Spleen (tissue), 7 donors: Measurements from ENCODE around the gene NLRP3.

Experiments used
- CTCF ChIP-seq, 11 experiments: fragments of 200-600 bp in 7 of 11; fragments of 450-650 bp in 4 of 11; sonication (generic) in 4 of 11; IDR thresholded peaks in 8 of 11; conservative IDR thresholded peaks in 3 of 11; 1 replicate in 7 of 11; 2 replicates in 4 of 11; pipeline versions ENCODE4 v1.4.0 to v1.8.0; 2016 to 2021; ENCODE audit warnings: antibody characterized with exemption in 11 of 11, inconsistent platforms in 4 of 11, mild to moderate bottlenecking in 1 of 11
- POLR2A ChIP-seq, 3 donors: fragments of 450-650 bp; IDR thresholded peaks; one replicate each; pipeline ENCODE4 v1.5.1; 2017; ENCODE audit warnings: antibody characterized with exemption in 3 of 3, mild to moderate bottlenecking in 1 of 3
- donor health status: DM: no; HTN: no; CAD: no; lungs with moderate emphysema.
- donor health status: DM: no; HTN: no; CAD: no.
- donor health status: DM: no; HTN: no; CAD: no.

- TF ChIP-seq CTCF (IDR thresholded peaks at IDR 0.05 in 8 of 11, conservative IDR thresholded peaks at IDR 0.05 in 3 of 11), result no peak
- no peak for TF ChIP-seq POLR2A (IDR thresholded peaks at IDR 0.05)
Measured at GRCh38 chr1:247447162-247447909, 31.4 kb downstream of the NLRP3 start.
